Fibroblast of lung (primary cell): ENCODE data around the gene DZIP1L. TPM values are rescaled to one million over a fixed set of nuclear protein-coding genes. Genes with fewer than 3 reads are reported as not detected.

Experiments used
- DNase-seq, 2 donors: peaks; one replicate each; pipeline versions ENCODE4 v3.0.0 to v3.0.0-alpha.2; 2010; ENCODE audit warnings: low read depth in 2 of 2
- H2AFZ ChIP-seq: 2 replicates; pipeline ENCODE4 v1.5.1; 2012; ENCODE audit warnings: low read length, control low read depth, inconsistent platforms
- H3K27ac ChIP-seq: 2 replicates; pipeline ENCODE4 v1.5.1; 2011; ENCODE audit warnings: low read length, control low read depth; ENCODE audit not compliant: insufficient read depth
- H3K27me3 ChIP-seq: 2 replicates; pipeline ENCODE4 v1.5.1; 2011; ENCODE audit warnings: mild to moderate bottlenecking, low read length; ENCODE audit not compliant: control insufficient read depth, insufficient read depth
- H3K36me3 ChIP-seq: 2 replicates; pipeline ENCODE4 v1.5.1; 2011; ENCODE audit warnings: low read length; ENCODE audit not compliant: control insufficient read depth, insufficient read depth
- H3K4me1 ChIP-seq: 2 replicates; pipeline ENCODE4 v1.5.1; 2011; ENCODE audit warnings: low read length; ENCODE audit not compliant: control insufficient read depth, insufficient read depth; ENCODE audit errors: extremely low read depth
- H3K4me2 ChIP-seq: 2 replicates; pipeline ENCODE4 v1.5.1; 2011; ENCODE audit warnings: low read length, control low read depth; ENCODE audit not compliant: insufficient read depth; ENCODE audit errors: extremely low read depth
- H3K4me3 ChIP-seq, 4 experiments: fragments of 200-600 bp in 1 of 4; sonication (generic) in 1 of 4; replicated peaks in 1 of 4; 2 replicates each; pipeline ENCODE4 v1.5.1; 2011 to 2016; ENCODE audit warnings: low read length in 4 of 4, low read depth in 3 of 4, mild to moderate bottlenecking in 3 of 4, control low read depth in 2 of 4, inconsistent platforms in 1 of 4, mixed read lengths in 1 of 4; ENCODE audit not compliant: insufficient read depth in 1 of 4; ENCODE audit errors: control extremely low read depth in 1 of 4
- H3K79me2 ChIP-seq: 2 replicates; pipeline ENCODE4 v1.5.1; 2012; ENCODE audit warnings: mild to moderate bottlenecking, low read length, inconsistent platforms; ENCODE audit not compliant: control insufficient read depth, insufficient read depth
- H3K9ac ChIP-seq: 2 replicates; pipeline ENCODE4 v1.5.1; 2011; ENCODE audit warnings: mild to moderate bottlenecking, low read length, control low read depth; ENCODE audit not compliant: insufficient read depth
- H3K9me3 ChIP-seq: 2 replicates; pipeline ENCODE4 v1.5.1; 2012; ENCODE audit warnings: low read depth, low read length; ENCODE audit not compliant: control insufficient read depth, insufficient read depth
- H4K20me1 ChIP-seq: 2 replicates; pipeline ENCODE4 v1.5.1; 2011; ENCODE audit warnings: low read length; ENCODE audit not compliant: control insufficient read depth, insufficient read depth; ENCODE audit errors: extremely low read depth
- EZH2 ChIP-seq: IDR thresholded peaks from 2 replicates; pipeline ENCODE4 v1.5.1; 2012; ENCODE audit warnings: low read length, control low read depth, mild to moderate bottlenecking; ENCODE audit errors: missing control alignments
- polyA plus RNA-seq, 2 donors: library from polyadenylated mRNA; depleted of rRNA in 1 of 2; stranded (reverse) in 1 of 2; unstranded in 1 of 2; fragments of >200 nt; gene quantifications; 2 replicates each; pipeline ENCODE4 v1.2.1, GENCODE V29; 2011 to 2012; ENCODE audit warnings: missing spikeins in 1 of 2
- total RNA-seq: library from RNA; depleted of rRNA; stranded (reverse); fragments of >200 nt; gene quantifications from 2 replicates; pipeline ENCODE4 v1.2.1, GENCODE V29; 2014
- TF ChIP-seq, protein P1 (sequence below), 2 donors: IDR thresholded peaks in 1 of 2; conservative IDR thresholded peaks in 1 of 2; 1 replicate in 1 of 2; 2 replicates in 1 of 2; pipeline ENCODE4 v1.5.1; 2011 to 2012; ENCODE audit warnings: low read length in 2 of 2, control low read depth in 1 of 2, inconsistent platforms in 1 of 2, low read depth in 1 of 2, mild to moderate bottlenecking in 1 of 2

The DZIP1L gene
- total and polyA plus RNA-seq, 2 donors (not counting 1 experiment from before 2014, with no cell fraction given) = 8.9 to 22.6 TPM

DNA sequence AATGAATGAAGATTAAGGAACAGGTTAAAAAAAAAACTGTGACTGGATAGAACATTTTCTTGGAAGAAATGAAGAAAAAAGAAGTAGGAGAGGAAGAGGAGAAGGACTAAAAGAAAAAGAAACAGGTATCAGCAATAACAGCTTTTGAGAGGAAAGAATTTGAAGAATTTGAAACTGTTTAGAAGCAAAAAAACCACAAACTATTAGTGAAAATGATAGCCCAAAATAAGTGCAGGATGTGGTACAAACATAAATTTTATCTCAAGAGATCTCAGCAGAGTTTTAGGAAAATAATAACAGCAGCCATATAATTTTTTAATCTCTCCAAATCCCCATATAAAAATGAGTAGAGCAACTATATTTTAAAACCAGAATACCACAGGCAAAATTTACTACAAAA lies 25.5 kb upstream of the DZIP1L start:
- no peak overlapping the region for H2AFZ ChIP-seq
- no peak for TF ChIP-seq EZH2
- TF ChIP-seq, protein P1, sequence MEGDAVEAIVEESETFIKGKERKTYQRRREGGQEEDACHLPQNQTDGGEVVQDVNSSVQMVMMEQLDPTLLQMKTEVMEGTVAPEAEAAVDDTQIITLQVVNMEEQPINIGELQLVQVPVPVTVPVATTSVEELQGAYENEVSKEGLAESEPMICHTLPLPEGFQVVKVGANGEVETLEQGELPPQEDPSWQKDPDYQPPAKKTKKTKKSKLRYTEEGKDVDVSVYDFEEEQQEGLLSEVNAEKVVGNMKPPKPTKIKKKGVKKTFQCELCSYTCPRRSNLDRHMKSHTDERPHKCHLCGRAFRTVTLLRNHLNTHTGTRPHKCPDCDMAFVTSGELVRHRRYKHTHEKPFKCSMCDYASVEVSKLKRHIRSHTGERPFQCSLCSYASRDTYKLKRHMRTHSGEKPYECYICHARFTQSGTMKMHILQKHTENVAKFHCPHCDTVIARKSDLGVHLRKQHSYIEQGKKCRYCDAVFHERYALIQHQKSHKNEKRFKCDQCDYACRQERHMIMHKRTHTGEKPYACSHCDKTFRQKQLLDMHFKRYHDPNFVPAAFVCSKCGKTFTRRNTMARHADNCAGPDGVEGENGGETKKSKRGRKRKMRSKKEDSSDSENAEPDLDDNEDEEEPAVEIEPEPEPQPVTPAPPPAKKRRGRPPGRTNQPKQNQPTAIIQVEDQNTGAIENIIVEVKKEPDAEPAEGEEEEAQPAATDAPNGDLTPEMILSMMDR (conservative IDR thresholded peaks at IDR 0.05 in 1 of 2, IDR thresholded peaks at IDR 0.05 in 1 of 2; ENCODE audit: low read depth in 1 of 2, low read length in 2 of 2) = no peak
- H3K9me3 ChIP-seq = no peaks in the 10 kb centered on the region
- H3K79me2 ChIP-seq = no peaks in the 10 kb centered on the region
- no peak overlapping the region for H3K9ac ChIP-seq
- no peak overlapping the region for H3K27ac ChIP-seq
- H3K4me3 ChIP-seq = no peak overlapping the region
- no peaks in the 10 kb centered on the region for H3K27me3 ChIP-seq
- no peak for DNase-seq
- no peaks in the 10 kb centered on the region for H4K20me1 ChIP-seq
- no peaks in the 10 kb centered on the region for H3K36me3 ChIP-seq
- no peak overlapping the region for H3K4me2 ChIP-seq
- H3K4me1 ChIP-seq = no peaks in the 10 kb centered on the region

DNA sequence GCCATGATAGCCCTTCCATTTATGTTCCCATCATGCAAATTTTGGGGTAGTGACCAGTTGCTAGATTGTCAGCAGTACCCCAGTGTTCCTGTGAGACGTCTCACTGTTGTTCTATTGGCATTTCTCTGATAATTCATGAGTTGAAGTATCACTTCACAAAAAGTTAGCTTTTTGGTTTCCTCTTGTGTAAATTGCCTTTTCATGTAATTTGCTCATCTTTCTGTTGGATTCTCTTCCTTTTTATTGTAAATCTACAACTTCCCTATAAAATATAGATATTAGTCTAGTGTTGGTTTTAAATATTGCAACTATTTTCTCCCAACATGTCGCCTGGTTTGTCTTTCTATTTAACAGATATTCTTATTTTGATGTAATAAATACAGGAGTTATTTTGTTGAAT lies 24.3 kb upstream of the DZIP1L start:
- H3K9me3 ChIP-seq = no peaks in the 10 kb centered on the region
- no peaks in the 10 kb centered on the region for H3K4me1 ChIP-seq
- H4K20me1 ChIP-seq = no peaks in the 10 kb centered on the region
- peaks cover 2% of the 10 kb centered on the region for H3K27me3 ChIP-seq
- H3K27ac ChIP-seq = no peak overlapping the region
- no peak overlapping the region for H3K4me3 ChIP-seq
- no peak overlapping the region for H3K9ac ChIP-seq
- no peak overlapping the region for H2AFZ ChIP-seq
- no peak overlapping the region for H3K4me2 ChIP-seq
- H3K79me2 ChIP-seq = no peaks in the 10 kb centered on the region
- TF ChIP-seq, protein P1 (conservative IDR thresholded peaks at IDR 0.05 in 1 of 2, IDR thresholded peaks at IDR 0.05 in 1 of 2; ENCODE audit: low read depth in 1 of 2, low read length in 2 of 2) = no peak
- no peak for TF ChIP-seq EZH2
- DNase-seq = no peak
- H3K36me3 ChIP-seq = no peaks in the 10 kb centered on the region

DNA sequence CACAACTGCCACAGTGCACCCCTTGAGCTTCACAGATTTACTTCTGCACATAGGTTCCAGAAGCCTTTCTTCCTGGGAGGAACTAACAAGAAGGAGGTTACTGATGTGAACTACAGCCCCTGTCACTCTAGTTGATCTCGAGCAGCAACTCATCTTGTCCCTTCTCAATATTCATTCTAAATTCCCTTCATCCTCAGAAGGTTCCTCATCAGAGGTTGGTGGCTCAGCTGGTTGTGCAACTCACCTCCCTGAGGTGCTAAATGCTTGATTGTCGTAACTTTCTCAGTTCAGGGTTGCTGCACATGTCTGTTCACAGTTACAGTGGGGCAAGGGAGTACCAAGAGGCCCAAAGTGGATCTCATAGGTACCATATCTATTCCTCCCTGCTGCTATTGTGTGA lies 22.5 kb upstream of the DZIP1L start:
- DNase-seq = no peak
- H3K9me3 ChIP-seq = no peaks in the 10 kb centered on the region
- no peaks in the 10 kb centered on the region for H3K4me1 ChIP-seq
- H4K20me1 ChIP-seq = no peaks in the 10 kb centered on the region
- no peak overlapping the region for H3K4me2 ChIP-seq
- no peaks in the 10 kb centered on the region for H3K79me2 ChIP-seq
- H3K27ac ChIP-seq = no peak overlapping the region
- H3K27me3 ChIP-seq = peaks cover 2% of the 10 kb centered on the region
- no peaks in the 10 kb centered on the region for H3K36me3 ChIP-seq
- no peak overlapping the region for H2AFZ ChIP-seq
- no peak overlapping the region for H3K4me3 ChIP-seq
- no peak overlapping the region for H3K9ac ChIP-seq
- TF ChIP-seq, protein P1 (conservative IDR thresholded peaks at IDR 0.05 in 1 of 2, IDR thresholded peaks at IDR 0.05 in 1 of 2; ENCODE audit: low read depth in 1 of 2, low read length in 2 of 2) = no peak
- TF ChIP-seq EZH2 = no peak
